GM19240 (cell line): ENCODE results near the gene WDR87.
A peak's percentile ranks its signal among the peaks of the same experiment; 100 is the strongest.
"Not testable (repeated sequence)": the region's sequence is repeated elsewhere in the genome, so short reads cannot be mapped to it uniquely, and the experiment has no call there.

ENCODE experiments used
- DNase-seq: peaks from one replicate; pipeline ENCODE4 v3.0.0; 2011; ENCODE audit warnings: low spot score; ENCODE audit not compliant: insufficient read length

WDR87 gene

DNA sequence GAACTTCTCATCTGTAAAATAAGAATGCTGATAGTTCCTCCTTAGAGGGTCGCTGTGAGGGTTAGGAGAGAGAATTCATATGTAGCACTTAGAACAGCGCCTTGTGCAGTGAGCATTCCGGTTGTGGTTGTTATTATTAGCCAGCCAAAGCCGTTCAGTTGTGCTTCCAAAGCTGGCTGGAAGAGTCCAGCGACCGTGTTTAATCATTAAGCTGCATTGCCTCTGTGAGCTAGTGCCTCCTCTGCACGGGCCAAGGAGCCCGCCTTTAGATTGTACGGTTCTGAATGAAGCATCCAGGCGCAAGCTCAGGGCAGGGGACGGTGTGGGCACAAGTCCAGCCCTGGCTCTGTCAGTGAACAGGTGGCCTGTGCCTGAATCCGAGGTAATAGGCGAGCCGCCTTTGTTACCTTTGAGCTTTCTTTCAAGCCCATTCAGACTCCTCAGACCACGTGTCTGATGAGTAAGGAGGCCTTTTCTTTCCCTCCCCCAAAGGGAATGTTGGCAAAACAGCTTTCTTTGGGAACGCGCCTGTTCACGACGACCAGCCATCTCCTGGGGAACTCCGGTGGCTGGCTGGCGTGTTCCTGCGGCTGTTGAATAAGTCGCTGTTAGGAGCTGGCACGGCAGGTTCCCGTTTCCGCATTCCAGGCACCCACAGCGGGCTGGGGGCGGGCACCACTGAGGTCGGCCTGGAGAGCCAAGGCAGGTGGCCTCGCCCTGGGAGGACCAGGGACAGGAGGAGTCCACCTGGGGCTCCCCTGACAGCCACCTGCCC is 25.7 kb upstream of the WDR87 start:
- DNase-seq, result no peak

DNA sequence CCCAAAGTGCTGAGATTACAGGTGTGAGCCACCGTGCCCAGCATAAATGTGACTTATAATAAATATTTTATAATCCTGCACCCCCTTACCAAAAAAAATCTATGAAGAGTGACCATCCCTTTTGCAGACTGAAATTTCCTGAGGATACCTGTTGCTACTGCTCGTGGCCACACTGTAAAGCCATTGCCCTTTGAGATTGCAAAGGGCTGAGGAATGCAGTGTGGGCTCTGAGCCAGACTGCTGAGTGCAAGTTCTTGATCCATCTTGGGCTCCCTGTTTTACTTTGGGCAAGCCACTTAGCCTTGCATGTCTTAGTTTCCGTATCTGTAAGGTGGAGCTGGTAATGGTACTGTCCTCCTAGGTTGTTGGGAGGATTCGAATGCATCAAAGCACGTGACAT is 24.0 kb upstream of the WDR87 start:
- no peak for DNase-seq

DNA sequence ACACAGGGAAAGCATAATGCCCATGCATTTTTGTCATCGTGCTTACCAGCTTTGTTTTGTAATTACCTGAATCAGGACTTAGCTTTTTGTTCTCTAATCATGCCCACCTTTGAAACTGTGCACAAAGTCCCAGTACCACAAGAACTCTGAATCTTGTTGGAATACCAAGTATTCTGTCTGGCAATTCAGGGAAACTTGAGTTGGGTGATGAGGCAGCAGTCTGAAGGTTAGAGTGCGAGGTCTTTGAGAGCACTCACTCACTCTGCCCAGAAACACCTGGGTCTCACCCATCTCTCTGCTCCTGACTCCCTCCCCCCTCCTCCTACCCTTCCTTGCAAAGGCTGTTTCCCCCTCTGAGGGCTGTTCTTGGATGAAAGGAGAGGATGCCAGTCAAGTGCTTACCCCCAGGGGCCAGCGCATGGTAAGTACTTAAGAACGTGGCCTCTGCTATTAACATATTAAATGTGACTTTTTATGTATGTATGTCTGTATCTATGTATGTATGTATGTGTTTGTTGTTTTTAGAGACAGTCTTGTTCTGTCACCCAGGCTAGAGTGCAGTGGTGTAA is 23.0 kb upstream of the WDR87 start:
- no peak for DNase-seq

DNA sequence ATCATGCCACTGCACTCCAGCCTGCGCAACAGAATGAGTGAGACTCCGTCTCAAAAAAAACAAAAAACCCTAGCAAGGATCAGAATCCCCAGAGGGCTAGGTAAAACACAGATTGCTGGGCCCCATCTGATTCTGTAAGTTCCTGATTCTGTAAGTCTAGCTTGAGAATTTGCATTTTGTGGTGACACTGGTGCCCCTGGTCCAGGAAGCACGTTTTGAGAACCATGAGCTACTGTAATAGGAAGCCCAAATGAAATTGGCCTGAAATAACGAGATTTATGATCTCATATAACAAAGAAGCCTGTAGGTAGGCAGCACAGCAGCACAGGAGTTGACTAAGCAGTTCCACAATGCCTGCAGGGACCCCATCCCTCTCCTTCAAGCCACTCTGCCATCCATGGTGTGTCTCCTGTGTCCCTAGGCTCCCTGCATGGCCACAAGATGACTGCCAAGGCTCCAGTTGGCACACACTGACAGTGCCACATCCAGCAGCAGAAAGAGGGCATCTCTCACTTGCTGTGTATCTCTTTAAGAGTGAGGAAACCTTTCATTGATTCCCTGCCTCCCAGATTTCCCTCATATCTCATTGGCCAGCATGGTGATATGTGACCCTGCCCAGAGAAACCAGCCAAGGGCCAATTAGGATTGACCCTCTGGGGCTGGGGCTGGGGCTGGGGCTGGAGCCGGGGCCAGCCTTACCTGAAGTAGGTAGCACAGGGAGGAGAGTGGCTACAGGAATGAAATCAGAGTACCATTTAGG is 22.3 kb upstream of the WDR87 start:
- no peak for DNase-seq

DNA sequence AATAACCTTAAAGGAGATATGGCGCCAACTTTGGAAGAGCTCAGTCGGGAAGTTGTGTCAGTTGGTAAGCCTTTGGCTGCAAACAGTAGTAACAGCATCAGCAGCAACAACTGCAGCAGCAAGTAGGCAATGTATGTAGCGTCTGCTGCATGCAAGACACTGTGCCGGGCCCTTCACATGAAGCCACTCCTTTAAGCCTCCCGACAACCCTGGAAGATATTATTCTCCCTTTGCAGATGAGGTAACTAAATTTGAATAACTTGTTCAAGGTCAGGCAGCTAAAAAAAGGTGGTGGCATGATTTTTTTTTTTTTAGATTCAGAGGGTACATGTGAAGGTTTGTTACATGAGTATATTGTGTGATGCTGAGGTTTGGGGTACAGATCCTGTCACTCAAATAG is 20.3 kb upstream of the WDR87 start:
- DNase-seq, result no peak

DNA sequence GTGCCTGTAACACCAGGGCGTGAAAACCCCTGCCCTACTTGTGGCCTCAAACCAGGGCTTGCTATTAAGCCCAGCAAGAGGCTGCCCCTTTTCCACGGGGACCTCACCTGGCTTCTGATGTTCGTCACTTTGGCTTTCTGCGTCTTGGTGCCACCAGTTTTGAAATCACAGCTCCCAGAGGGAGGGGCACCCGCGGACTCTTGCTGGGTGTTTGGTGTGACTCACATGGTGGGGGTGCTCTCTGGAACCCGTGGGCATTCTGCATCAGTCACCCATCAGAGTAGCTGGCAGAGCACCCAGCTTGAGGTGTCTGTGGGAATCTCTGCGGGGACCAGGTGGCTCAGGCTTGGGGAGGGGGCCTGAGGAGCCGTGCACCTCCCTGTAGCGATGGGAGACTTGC is 19.9 kb upstream of the WDR87 start:
- no peak for DNase-seq

DNA sequence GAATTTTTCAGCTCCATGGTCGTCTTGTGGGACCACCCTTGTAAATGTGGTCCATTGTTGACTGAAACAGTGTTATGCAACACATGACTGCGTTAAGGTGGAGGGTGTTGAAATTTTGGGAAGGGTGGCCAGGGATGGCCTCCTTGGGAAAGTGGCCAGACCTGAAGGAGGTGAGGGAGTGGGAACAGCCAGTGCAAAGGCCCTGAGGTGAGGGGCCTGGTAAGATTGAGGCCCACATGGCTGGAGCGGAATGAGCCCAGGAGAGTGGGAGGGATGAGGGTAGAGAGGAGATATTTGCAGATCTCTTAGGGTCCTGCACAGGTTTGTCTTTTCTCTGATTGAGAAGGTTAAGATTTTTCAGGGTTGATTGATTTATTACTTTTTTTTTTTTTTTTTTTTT is 18.8 kb upstream of the WDR87 start:
- no peak for DNase-seq

DNA sequence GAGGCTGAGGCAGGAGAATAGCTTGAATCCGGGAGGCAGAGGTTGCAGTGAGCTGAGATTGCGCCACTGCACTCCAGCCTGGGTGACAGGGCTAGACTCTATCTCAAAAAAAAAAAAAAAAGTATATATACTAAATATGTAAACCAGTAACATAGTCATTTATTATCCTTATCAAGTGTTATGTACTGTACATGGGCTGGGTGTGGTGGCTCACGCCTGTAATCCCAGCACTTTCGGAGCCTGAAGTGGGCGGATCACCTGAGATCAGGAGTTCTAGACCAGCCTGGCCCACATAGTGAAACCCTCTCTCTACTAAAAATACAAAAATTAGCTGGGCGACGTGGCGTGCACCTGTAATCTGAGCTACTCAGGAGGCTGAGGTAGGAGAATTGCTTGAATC is 18.2 kb upstream of the WDR87 start:
- DNase-seq, result not testable (repeated sequence)

DNA sequence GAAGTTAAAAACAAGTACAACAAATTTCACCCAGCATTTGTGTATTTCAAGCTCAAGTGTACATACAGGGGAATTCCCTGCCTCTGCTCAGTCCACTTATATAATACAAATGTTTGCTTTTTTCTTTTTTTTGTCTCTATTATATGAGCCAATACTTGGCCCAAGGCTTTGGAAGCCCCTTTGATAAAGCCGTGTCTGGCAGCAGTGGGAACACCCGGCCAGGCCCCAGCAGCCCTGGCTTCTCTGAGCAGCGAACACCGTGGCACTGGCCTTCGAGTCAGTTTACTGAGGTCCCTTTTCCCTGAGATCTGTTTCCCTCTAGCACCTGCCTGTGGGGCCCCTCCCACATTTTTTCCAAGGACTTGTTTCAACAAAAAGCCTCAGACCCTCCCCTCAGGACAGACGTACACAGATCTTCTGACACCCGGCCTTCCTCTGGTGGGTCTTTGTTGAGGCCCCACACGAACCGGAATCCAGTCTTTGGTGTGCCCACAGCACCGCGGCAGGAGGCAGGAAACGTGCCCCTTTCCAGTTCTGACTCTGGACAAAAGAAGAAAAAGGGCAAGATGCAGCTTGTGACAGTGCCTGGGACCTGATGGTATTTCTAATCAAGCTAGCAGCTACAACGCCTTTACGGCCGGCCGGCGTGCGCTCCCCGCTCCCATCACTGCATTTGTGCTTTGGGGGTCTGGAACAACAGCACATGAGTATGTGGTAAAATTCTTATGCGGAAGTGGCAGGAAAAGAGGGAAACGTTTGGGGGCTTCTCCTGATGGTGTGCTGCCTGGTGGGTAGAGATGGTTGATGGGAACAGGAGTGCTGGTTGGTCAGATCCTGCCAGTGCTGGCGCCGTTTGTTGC is 14.4 kb upstream of the WDR87 start:
- DNase-seq, result no peak

DNA sequence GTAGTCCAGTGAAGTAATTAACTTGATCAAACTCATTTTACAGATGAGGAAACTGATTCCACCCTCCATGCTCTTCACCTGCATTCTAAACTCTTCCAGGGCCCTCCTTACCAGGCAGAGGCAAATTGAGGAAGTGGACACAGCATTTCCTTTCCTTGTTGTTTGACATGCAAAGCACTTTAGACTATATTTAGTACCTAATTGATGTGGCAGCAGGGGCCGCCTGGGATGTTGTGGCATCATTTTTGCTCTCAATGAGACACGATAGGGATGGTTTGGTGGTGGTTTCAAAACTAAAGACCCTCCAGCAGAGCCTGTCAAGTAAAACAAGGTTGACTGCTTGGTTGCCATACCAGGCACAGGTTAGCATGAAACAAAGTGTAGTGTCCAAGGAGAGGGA is 8.5 kb upstream of the WDR87 start:
- no peak for DNase-seq

DNA sequence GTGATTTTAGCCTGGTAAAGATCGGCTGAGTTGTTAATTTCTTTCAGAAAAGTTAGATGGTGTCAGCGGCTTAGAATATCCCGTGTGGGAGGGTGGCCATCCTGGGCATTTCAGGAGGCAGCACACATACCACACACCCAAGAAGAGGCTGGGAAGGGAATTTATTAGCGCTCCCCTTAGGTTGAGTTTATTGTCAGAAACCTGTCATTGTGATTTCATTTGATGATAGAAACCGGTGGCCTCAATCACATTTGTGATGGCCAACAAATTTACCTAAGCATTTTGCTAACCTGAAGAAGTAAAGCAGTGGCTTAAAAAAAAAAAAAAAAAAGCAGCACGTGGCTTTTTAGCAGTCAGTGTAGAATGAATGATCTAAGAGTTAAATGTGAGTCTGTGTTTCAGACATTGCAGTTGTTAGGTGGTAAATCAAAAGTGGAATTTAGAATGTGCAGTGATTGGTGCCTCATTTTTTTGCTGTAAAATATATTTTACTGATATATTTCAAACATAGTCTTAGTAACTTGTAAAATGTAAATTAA is 3.3 kb upstream of the WDR87 start:
- no peak for DNase-seq

DNA sequence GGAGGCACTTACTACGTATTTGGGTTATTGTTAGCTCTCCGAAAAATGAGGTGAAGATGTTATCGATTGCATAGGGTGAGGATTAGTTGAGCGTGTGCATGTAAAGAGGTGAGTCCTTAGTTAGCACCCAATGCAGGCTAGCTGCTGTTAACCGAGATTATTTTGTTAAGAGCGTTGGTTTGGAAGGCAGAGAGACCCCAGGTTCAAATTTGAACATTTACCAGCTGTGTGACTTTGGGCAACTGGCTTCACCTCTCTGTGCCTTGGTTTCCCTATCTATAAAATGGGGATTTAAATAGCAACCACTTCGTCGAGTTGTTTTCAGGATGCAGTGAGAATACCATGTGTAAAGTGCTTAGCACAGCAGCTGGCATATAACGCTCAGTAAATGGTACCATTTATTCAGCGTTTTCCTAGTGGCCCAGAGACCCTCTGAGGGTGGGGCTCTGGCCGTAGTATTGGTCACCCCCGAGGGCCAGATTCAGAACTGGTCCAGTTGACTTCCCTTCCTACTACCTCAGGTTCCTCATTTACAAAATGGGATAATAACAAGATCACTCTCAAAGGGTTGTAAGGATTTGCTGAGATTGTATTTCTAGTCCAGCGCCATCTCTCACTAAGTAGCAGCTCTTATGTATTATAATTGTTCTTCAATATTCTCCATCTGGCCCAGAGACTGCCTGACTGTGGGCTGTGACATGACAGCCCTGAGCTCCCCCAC is 1.5 kb upstream of the WDR87 start:
- DNase-seq, result no peak

DNA sequence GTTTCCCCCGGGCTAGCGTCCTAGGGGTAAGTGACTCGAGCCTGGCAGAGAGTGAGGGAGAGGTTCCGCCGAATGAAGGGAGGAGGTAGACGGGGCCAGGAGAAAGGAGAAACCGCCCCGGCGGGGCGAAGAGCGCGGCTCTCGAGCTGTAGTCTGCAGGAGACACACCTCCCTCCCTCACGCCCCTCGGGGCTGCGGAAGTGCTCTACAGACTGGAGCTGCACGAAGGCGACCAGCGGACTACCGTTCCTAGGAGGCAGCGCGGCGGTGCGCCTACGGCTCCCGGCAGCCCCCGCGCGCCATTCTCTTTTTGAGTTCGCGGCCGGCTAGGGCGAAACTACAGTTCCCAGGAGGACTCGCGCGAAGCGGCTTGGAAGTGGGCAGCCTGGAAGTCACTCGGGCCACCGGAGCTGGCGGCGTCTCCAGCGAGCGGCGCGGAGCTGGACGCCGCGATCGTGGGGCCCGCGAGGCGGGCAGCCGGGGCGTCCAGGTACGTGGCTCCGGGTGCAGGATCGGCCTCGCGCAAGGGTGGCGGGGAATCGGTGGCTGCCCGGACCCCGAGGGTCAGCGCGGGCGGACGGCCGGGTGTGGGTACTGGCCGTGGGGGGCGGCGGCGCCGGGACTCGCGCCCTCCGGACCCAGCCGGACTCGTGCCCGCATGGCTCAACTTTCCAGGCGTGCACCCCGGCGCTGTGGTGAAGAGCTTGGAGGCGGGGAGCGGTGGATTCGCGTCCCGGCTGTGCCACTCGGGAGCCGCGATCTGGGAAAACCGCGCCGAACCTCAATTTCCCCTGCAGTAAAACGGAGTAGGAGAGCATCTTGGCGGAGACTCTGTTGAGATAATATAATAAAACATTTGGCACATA is 708 bp upstream of the WDR87 start, which contains the start of gene SIPA1L3:
TSS of gene SIPA1L3 (plus strand) at position 340 of the 866 bp plus-strand sequence. CDS start 174,358 bp downstream, outside the sequence.
- DNase-seq, result peak; percentile 53

DNA sequence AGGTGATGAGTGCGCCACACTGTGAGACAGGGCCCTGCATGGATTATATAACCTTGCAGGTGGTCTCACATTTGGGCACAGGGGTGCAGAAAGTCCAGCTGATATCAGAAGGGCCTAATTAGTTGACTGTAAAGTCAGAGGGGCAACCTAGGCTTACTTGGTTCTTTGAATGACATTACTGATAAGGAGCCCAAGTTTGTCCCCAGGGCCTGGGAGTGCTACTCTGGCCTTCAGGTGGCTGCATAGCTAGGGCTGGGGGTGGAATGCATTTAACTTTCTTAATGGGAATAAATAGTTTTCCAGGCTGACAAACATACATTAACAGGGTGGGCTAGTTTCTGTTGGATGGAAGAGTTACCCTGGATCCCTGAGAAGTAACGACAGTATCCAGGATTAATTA is 3.3 kb downstream of the WDR87 start:
- DNase-seq, result no peak

DNA sequence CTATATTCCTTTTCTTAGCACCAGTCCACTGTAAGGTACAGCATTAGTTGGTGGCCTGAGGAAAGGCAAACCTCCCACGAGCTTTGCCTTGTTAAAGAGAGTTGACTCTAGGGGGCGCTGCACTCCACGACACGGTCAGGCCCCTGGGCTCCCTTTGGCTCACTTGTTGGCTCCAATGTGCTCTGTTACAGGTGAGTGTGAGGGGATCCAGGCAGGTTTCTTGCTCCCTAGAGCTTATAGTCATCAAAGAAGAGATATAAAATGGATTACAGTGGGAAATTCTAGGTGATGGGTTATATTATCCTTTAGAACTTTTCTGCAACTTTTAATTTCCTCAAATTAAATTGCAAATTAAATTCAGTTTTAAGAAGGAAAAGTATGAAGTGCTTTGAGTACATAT is 3.7 kb downstream of the WDR87 start:
- DNase-seq, result peak; percentile 60

DNA sequence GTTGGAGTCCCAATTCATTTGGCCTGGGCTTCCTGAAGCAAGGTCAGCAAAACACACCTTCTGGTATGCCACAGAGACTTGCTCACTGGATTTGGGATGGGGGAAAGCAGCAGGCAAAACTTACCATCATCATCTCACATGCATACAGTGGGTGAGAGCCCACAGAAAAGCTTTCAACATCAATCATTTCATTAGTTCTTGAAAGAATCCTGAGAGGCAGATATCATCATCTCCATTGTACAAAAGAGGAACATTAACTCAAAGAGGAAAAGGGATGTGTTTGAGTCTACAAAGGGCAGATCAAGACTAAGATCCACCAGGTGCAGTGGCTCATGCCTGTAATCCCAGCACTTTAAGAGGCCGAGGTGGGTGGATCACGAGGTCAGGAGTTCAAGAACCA is 6.4 kb downstream of the WDR87 start:
- no peak for DNase-seq

DNA sequence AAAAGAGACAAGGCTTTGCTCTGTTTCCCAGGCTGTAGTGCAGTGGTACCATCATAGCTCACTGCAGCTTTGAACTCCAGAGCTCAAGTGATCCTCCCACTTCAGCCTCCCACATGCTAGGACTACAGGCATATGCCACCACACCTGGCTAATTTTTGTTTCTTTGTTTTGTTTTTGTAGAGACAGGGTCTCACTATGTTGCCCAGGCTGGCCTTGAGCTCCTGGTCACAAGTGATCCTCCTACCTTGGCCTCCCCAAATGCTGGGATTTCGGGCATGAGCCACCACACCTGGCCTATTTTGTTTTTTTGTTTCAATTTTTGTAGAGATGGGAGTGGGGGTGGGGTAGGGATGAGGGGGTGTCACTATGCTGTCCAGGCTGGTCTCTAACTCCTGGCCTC is 6.9 kb downstream of the WDR87 start:
- no peak for DNase-seq

DNA sequence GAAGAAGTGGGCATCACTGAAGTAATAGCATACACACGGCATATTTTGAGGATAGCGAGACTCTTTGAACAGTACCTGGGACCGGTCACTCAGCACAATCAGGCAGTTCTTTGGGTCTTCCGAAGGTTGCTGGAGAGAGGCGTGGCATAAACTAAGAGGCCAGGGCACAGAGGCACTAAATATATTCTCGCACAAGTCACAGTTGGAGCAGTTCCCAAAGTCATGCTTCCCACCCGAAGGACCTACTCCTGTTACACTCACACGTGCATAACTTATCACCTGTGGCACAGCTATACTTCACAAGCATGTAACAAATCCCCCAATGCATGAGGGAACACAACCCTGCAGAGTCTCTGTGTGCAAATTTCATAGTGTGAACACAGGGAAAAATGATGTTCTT is 10.2 kb downstream of the WDR87 start:
- DNase-seq, result no peak

DNA sequence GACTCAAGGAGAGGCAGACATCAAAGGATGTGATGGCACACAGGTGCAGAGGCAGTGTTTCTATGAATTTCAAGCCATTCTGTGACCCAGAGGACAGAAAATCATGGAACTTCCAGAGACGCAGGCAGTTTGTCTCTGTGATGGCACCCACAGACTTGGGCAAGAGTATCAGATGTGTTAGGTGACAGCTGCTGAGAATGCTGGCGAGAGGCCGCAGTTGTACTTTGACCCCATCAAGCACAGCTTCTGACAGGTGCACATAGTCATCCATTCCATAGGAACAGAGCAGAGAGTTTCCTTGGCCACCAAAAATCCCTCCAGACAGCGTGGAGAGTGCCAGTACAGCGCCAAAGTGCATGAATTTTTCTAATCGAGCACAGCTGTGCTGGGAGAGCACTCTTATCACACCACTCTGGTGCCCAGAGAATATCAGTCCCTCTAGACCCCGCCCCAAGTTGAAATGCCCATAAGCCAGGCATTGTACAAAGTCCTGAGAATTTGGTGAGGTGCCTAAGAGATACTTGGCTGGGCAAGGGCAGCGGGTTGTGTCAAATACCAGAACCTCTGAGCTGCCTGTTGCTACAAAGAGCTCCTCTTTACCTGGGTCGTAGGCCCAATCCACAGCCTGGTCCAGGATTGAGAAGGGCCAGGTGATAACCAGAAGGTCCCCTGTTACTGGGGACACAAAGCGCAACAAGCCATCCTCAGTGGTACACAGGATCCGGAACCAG is 12.4 kb downstream of the WDR87 start:
- no peak for DNase-seq
